Measurements from ENCODE around the gene FAM187B. TPM values are rescaled to one million over a fixed set of nuclear protein-coding genes. Genes with fewer than 3 reads are reported as not detected.
"Not testable (repeated sequence)": the region's sequence is repeated elsewhere in the genome, so short reads cannot be mapped to it uniquely, and the experiment has no call there.

FAM187B gene
- total RNA-seq, 1 donor from 2014 or later = not detected

- Histone ChIP-seq H3K27me3 (no peaks in the 10 kb centered on the region), H3K9me3 (no peaks in the 10 kb centered on the region), H3K4me1 (peaks cover 12% of the 10 kb centered on the region), H3K4me3 (no peak overlapping the region), H3K27ac (peak overlapping the region; percentile 48), H3K36me3 (no peaks in the 10 kb centered on the region)
- intact Hi-C loops (cut with DNase I) = no loop called here
- TF ChIP-seq, protein P1, sequence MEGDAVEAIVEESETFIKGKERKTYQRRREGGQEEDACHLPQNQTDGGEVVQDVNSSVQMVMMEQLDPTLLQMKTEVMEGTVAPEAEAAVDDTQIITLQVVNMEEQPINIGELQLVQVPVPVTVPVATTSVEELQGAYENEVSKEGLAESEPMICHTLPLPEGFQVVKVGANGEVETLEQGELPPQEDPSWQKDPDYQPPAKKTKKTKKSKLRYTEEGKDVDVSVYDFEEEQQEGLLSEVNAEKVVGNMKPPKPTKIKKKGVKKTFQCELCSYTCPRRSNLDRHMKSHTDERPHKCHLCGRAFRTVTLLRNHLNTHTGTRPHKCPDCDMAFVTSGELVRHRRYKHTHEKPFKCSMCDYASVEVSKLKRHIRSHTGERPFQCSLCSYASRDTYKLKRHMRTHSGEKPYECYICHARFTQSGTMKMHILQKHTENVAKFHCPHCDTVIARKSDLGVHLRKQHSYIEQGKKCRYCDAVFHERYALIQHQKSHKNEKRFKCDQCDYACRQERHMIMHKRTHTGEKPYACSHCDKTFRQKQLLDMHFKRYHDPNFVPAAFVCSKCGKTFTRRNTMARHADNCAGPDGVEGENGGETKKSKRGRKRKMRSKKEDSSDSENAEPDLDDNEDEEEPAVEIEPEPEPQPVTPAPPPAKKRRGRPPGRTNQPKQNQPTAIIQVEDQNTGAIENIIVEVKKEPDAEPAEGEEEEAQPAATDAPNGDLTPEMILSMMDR (IDR thresholded peaks at IDR 0.05) = no peak
- no peak for TF ChIP-seq POLR2AphosphoS5 (IDR thresholded peaks at IDR 0.05; ENCODE audit: insufficient read depth in 1 of 2, low read depth in 1 of 2)
- no peak for TF ChIP-seq POLR2A (IDR thresholded peaks at IDR 0.05)
- peak; percentile 25 to 43 for DNase-seq (ENCODE audit: extremely low spot score in 2 of 2)
Measured at GRCh38 chr19:35205733-35206323, 22.7 kb downstream of the FAM187B start.

DNA sequence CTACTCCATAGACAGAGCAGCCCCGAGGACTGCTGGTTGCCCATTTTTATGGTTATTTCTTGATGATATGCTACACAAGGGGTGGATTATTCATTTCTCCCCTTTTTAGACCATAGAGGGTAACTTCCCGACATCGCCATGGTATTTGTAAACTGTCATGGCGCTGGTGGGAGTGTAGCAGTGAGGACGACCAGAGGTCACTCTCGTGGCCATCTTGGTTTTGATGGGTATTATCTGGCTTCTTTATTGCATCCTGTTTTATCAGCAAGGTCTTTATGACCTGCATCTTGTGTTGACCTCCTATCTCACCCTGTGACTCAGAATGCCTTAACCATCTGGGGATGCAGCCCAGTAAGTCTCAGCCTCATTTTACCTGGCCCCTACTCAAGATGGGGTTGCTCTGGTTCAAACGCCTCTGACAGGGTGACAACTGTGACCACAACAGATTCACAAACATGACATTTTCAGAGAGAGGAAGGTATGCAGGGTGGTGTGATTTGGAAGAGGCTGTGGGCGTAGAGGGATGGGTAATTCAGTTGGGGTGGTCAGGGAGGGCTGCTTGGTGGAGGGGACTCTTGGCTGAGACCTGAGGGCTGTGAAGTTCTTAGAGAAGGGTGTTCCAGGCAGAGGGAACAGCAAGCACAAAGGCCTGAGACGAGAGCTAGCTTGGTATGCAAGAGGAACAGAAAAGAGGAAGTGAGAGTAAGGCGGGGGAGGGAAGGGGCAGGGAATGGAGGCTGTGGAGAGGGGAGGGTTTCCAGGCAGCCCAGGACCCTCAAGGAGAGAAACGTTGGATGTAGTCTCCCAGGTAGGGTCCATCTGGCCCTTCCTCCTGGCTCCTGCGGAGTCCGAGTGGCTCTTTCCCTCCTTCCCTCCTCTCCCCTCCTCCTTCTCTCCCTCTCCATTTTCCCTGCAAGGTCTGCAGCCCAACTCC lies 23.5 kb downstream of the FAM187B start:
- TF ChIP-seq POLR2AphosphoS5 (IDR thresholded peaks at IDR 0.05; ENCODE audit: insufficient read depth in 1 of 2, low read depth in 1 of 2) (no peak), POLR2A (IDR thresholded peaks at IDR 0.05) (no peak)
- TF ChIP-seq, protein P1 (IDR thresholded peaks at IDR 0.05) = no peak
- H3K9me3 ChIP-seq = no peaks in the 10 kb centered on the region
- H3K4me1 ChIP-seq = peaks cover 12% of the 10 kb centered on the region
- H3K4me3 ChIP-seq = no peak overlapping the region
- intact Hi-C loops (cut with DNase I) = no loop called here
- H3K36me3 ChIP-seq = no peaks in the 10 kb centered on the region
- no peaks in the 10 kb centered on the region for H3K27me3 ChIP-seq
- peak; percentile 64 to 67 for DNase-seq (ENCODE audit: extremely low spot score in 2 of 2)
- H3K27ac ChIP-seq = no peak overlapping the region

GRCh38 chr19:35202722-35203688 lies 25.5 kb downstream of the FAM187B start:
- no peaks in the 10 kb centered on the region for H3K9me3 ChIP-seq
- intact Hi-C loops (cut with DNase I) = no loop called here
- TF ChIP-seq, protein P1 (IDR thresholded peaks at IDR 0.05) = no peak
- TF ChIP-seq POLR2AphosphoS5 (IDR thresholded peaks at IDR 0.05; ENCODE audit: insufficient read depth in 1 of 2, low read depth in 1 of 2) (no peak), POLR2A (IDR thresholded peaks at IDR 0.05) (no peak)

GRCh38 chr19:35199481-35199880 lies 29.1 kb downstream of the FAM187B start:
- Histone ChIP-seq H3K36me3 (no peaks in the 10 kb centered on the region), H3K4me1 (no peaks in the 10 kb centered on the region), H3K27ac (no peak overlapping the region), H3K27me3 (no peaks in the 10 kb centered on the region), H3K4me3 (no peak overlapping the region), H3K9me3 (no peaks in the 10 kb centered on the region)
- TF ChIP-seq POLR2A (IDR thresholded peaks at IDR 0.05) = no peak
- TF ChIP-seq, protein P1 (IDR thresholded peaks at IDR 0.05) = no peak
- no peak for TF ChIP-seq POLR2AphosphoS5 (IDR thresholded peaks at IDR 0.05; ENCODE audit: insufficient read depth in 1 of 2, low read depth in 1 of 2)
- intact Hi-C loops (cut with DNase I) = no loop called here
- DNase-seq (ENCODE audit: extremely low spot score in 2 of 2) = peak in 1 of 2 donors; percentile 70

More at GRCh38 chr19:35202722-35203688, 25.5 kb downstream of the FAM187B start:
- Histone ChIP-seq H3K4me3 (no peak overlapping the region), H3K27ac (no peak overlapping the region), H3K36me3 (no peaks in the 10 kb centered on the region), H3K27me3 (no peaks in the 10 kb centered on the region), H3K4me1 (peaks cover 12% of the 10 kb centered on the region)
- peak in 1 of 2 donors; percentile 11 for DNase-seq (ENCODE audit: extremely low spot score in 2 of 2)

- H3K9me3 ChIP-seq; H3K27me3 ChIP-seq; H3K4me3 ChIP-seq; H3K36me3 ChIP-seq; H3K4me1 ChIP-seq; intact Hi-C loops (cut with DNase I); H3K27ac ChIP-seq: not testable (repeated sequence)
- DNase-seq (ENCODE audit: extremely low spot score in 2 of 2) = peak in 1 of 2 donors; percentile 13
Measured at GRCh38 chr19:35196861-35197260, 31.7 kb downstream of the FAM187B start.
